WTC11 (cell line): ENCODE data around the gene HENMT1. TPM values are rescaled to one million over a fixed set of nuclear protein-coding genes. Genes with fewer than 3 reads are reported as not detected.

Experiments
- ATAC-seq: fragments of 200-7000 bp; cut with Tn5 transposase; 2 replicates; pipeline ENCODE4 v1.10.0; 2021; ENCODE audit warnings: mild to moderate bottlenecking, moderate library complexity
- CTCF ChIA-PET: fragments of 300-600 bp; sonication (Branson Sonifier 250); formaldehyde crosslinking; loops from one replicate; lab custom pipeline; 2021; ENCODE audit warnings: antibody characterized with exemption; lab: Charles Lee
- POLR2A ChIA-PET: fragments of 350-600 bp; sonication (Branson Sonifier 250); formaldehyde crosslinking; loops from one replicate; lab custom pipeline; 2021; ENCODE audit warnings: antibody characterized with exemption; lab: Charles Lee
- DNase-seq: peaks from one replicate; pipeline ENCODE4 v3.0.0; 2021; ENCODE audit warnings: low spot score
- H3K27ac Mint-ChIP-seq: 2 replicates; pipeline ENCODE4 v1.8.0; 2021; ENCODE audit warnings: mixed read lengths
- H3K27me3 Mint-ChIP-seq: 2 replicates; pipeline ENCODE4 v1.8.0; 2021; ENCODE audit warnings: low read depth, mild to moderate bottlenecking, moderate library complexity, mixed read lengths
- H3K36me3 Mint-ChIP-seq: 2 replicates; pipeline ENCODE4 v1.8.0; 2021; ENCODE audit warnings: mixed read lengths
- H3K4me1 Mint-ChIP-seq: 2 replicates; pipeline ENCODE4 v1.8.0; 2022; ENCODE audit warnings: mixed read lengths
- H3K4me3 Mint-ChIP-seq: 2 replicates; pipeline ENCODE4 v1.8.0; 2021; ENCODE audit warnings: mild to moderate bottlenecking, moderate library complexity, mixed read lengths
- H3K9me3 Mint-ChIP-seq: 2 replicates; pipeline ENCODE4 v1.8.0; 2021; ENCODE audit warnings: mixed read lengths
- ATF1 ChIP-seq: sonication (generic); formaldehyde crosslinking; IDR thresholded peaks from 2 replicates; pipeline ENCODE4 v1.8.1; 2023; ENCODE audit warnings: mild to moderate bottlenecking, moderate library complexity, missing genetic modification reagents
- CBFB ChIP-seq: sonication (generic); formaldehyde crosslinking; IDR thresholded peaks from 2 replicates; pipeline ENCODE4 v1.8.1; 2022; ENCODE audit warnings: mild to moderate bottlenecking, low read depth, missing genetic modification reagents
- EMX1 ChIP-seq: fragments of 250-450 bp; sonication (Bioruptor Pico); IDR thresholded peaks from 2 replicates; pipeline ENCODE4 v1.8.0; 2021; ENCODE audit warnings: mild to moderate bottlenecking
- GABPB1 ChIP-seq: sonication (generic); formaldehyde crosslinking; IDR thresholded peaks from 2 replicates; pipeline ENCODE4 v1.8.1; 2023; ENCODE audit warnings: mild to moderate bottlenecking, missing genetic modification reagents
- KAT7 ChIP-seq: sonication (generic); formaldehyde crosslinking; IDR thresholded peaks from 2 replicates; pipeline ENCODE4 v1.8.1; 2023; ENCODE audit warnings: missing genetic modification reagents, mild to moderate bottlenecking, borderline replicate concordance
- MXD4 ChIP-seq: fragments of 250-450 bp; sonication (Bioruptor Pico); IDR thresholded peaks from 2 replicates; pipeline ENCODE4 v1.8.0; 2021; ENCODE audit warnings: mild to moderate bottlenecking, moderate library complexity, borderline replicate concordance
- NFYB ChIP-seq: sonication (generic); formaldehyde crosslinking; conservative IDR thresholded peaks from 2 replicates; pipeline ENCODE4 v1.8.0; 2022; ENCODE audit warnings: low read depth, missing genetic modification reagents
- ZBTB21 ChIP-seq: sonication (generic); formaldehyde crosslinking; IDR thresholded peaks from 2 replicates; pipeline ENCODE4 v1.8.1; 2023; ENCODE audit warnings: mild to moderate bottlenecking, missing genetic modification reagents, borderline replicate concordance
- ZNF219 ChIP-seq: sonication (generic); formaldehyde crosslinking; IDR thresholded peaks from 2 replicates; pipeline ENCODE4 v1.8.0; 2023; ENCODE audit warnings: missing genetic modification reagents, mild to moderate bottlenecking, borderline replicate concordance
- ZNF423 ChIP-seq: fragments of 250-450 bp; sonication (Bioruptor Pico); IDR thresholded peaks from 2 replicates; pipeline ENCODE4 v2.1.2; 2022; ENCODE audit warnings: mild to moderate bottlenecking, moderate library complexity
- total RNA-seq: library from RNA; stranded (reverse); gene quantifications from 3 replicates; pipeline ENCODE4 v1.2.3, GENCODE V29; 2021
- TF ChIP-seq, protein P1 (sequence below): fragments of 250-450 bp; sonication (Bioruptor Pico); IDR thresholded peaks from 2 replicates; pipeline ENCODE4 v1.9.0; 2021; ENCODE audit warnings: mild to moderate bottlenecking
- TF ChIP-seq, protein P2 (sequence below): sonication (generic); formaldehyde crosslinking; IDR thresholded peaks from 2 replicates; pipeline ENCODE4 v1.8.0; 2022; ENCODE audit warnings: mild to moderate bottlenecking, missing genetic modification reagents
- TF ChIP-seq, protein P3 (sequence below): sonication (generic); formaldehyde crosslinking; IDR thresholded peaks from 2 replicates; pipeline ENCODE4 v1.8.0; 2022; ENCODE audit warnings: mild to moderate bottlenecking, missing genetic modification reagents
- TF ChIP-seq, protein P4 (sequence below): fragments of 250-450 bp; sonication (Bioruptor Pico); IDR thresholded peaks from 2 replicates; pipeline ENCODE4 v2.1.2; 2022; ENCODE audit warnings: mild to moderate bottlenecking, moderate library complexity
- TF ChIP-seq, protein P5 (sequence below): sonication (generic); formaldehyde crosslinking; IDR thresholded peaks from 2 replicates; pipeline ENCODE4 v1.8.1; 2023; ENCODE audit warnings: mild to moderate bottlenecking, missing genetic modification reagents, moderate library complexity
- TF ChIP-seq, protein P6 (sequence below): sonication (generic); formaldehyde crosslinking; IDR thresholded peaks from 2 replicates; pipeline ENCODE4 v1.8.1; 2023; ENCODE audit warnings: mild to moderate bottlenecking, moderate library complexity, missing genetic modification reagents
- TF ChIP-seq, protein P7 (sequence below): sonication (generic); formaldehyde crosslinking; IDR thresholded peaks from 2 replicates; pipeline ENCODE4 v1.8.1; 2022; ENCODE audit warnings: missing genetic modification reagents, borderline replicate concordance
- TF ChIP-seq, protein P8 (sequence below): sonication (generic); formaldehyde crosslinking; IDR thresholded peaks from 2 replicates; pipeline ENCODE4 v1.8.1; 2023; ENCODE audit warnings: mild to moderate bottlenecking, missing genetic modification reagents

HENMT1 gene
- total RNA-seq, 1 experiment from 2014 or later: 4.7 TPM

DNA sequence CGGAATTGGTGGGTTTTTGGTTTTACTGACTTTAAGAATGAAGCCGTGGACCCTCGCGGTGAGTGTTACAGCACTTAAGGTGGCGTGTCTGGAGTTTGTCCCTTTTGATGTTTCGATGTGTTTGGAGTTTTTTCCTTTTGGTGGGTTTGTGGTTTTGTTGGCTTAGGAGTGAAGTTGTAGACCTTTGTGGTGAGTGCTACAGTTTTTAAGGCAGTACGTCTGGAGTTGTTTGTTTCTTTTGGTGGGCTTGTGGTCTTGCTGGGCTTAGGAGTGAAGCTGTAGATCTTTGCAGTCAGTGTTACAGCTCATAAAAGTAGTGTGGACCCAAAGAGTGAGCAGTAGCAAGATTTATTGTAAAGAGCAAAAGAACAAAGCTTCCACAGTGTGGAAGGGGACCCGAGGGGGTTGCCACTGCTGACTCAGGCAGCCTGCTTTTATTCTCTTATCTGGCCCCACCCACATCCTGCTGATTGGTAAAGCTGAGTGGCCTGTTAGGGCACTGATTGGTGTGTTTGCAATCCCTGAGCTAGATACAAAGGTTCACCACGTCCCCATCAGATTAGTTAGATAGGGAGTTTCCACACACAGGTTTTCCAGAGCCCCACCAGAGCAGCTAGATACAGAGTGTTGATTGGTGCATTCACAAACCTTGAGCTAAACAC, 20.9 kb downstream of the HENMT1 start:
- peaks cover 27% of the 10 kb centered on the region for H3K36me3 Mint-ChIP-seq
- no peaks in the 10 kb centered on the region for H3K4me1 Mint-ChIP-seq
- POLR2A ChIA-PET: no interaction called here
- CTCF ChIA-PET: no interaction called here
- H3K27ac Mint-ChIP-seq: peak overlapping the region; percentile 59
- TF ChIP-seq, protein P1, sequence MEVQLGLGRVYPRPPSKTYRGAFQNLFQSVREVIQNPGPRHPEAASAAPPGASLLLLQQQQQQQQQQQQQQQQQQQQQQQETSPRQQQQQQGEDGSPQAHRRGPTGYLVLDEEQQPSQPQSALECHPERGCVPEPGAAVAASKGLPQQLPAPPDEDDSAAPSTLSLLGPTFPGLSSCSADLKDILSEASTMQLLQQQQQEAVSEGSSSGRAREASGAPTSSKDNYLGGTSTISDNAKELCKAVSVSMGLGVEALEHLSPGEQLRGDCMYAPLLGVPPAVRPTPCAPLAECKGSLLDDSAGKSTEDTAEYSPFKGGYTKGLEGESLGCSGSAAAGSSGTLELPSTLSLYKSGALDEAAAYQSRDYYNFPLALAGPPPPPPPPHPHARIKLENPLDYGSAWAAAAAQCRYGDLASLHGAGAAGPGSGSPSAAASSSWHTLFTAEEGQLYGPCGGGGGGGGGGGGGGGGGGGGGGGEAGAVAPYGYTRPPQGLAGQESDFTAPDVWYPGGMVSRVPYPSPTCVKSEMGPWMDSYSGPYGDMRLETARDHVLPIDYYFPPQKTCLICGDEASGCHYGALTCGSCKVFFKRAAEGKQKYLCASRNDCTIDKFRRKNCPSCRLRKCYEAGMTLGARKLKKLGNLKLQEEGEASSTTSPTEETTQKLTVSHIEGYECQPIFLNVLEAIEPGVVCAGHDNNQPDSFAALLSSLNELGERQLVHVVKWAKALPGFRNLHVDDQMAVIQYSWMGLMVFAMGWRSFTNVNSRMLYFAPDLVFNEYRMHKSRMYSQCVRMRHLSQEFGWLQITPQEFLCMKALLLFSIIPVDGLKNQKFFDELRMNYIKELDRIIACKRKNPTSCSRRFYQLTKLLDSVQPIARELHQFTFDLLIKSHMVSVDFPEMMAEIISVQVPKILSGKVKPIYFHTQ (CRISPR knock-in tag): no peak
- TF ChIP-seq NFYB (CRISPR knock-in tag): 0 out of 2 replicates have a peak, but pooled peaks have one; percentile 22
- TF ChIP-seq, protein P2, sequence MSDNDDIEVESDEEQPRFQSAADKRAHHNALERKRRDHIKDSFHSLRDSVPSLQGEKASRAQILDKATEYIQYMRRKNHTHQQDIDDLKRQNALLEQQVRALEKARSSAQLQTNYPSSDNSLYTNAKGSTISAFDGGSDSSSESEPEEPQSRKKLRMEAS (CRISPR knock-in tag): no peak
- TF ChIP-seq, protein P3, sequence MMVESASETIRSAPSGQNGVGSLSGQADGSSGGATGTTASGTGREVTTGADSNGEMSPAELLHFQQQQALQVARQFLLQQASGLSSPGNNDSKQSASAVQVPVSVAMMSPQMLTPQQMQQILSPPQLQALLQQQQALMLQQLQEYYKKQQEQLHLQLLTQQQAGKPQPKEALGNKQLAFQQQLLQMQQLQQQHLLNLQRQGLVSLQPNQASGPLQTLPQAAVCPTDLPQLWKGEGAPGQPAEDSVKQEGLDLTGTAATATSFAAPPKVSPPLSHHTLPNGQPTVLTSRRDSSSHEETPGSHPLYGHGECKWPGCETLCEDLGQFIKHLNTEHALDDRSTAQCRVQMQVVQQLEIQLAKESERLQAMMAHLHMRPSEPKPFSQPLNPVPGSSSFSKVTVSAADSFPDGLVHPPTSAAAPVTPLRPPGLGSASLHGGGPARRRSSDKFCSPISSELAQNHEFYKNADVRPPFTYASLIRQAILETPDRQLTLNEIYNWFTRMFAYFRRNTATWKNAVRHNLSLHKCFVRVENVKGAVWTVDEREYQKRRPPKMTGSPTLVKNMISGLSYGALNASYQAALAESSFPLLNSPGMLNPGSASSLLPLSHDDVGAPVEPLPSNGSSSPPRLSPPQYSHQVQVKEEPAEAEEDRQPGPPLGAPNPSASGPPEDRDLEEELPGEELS (CRISPR knock-in tag): no peak
- TF ChIP-seq GABPB1 (CRISPR knock-in tag): no peak
- H3K27me3 Mint-ChIP-seq: no peaks in the 10 kb centered on the region
- DNase-seq: no peak
- H3K9me3 Mint-ChIP-seq: peaks cover 10% of the 10 kb centered on the region
- no peak overlapping the region for H3K4me3 Mint-ChIP-seq
- ATAC-seq: no peak

DNA sequence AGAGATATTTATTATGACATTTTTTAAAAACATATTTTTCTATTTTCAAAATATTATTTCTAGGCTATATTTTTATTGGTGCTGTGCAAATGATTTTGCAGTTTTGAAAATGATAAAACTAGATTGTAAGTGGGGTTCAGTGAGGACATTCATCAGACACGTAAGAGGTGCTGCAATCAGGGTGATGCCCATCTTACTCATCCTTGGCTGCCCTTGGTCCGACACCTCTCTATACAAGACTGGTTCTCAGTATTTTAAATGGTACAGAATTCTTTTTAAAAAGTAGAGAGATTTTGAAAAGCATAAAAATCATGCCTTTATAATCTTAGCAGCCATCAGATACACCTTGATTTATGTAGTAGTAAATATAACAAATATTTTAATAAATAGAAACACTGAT, 24.0 kb downstream of the HENMT1 start:
- ChIA-PET POLR2A (no interaction called here), CTCF (interaction anchor here (1.3 kb wide), 1 partner anchor 41 kb away, joined by 4 read pairs; no protein-coding TSS in a partner anchor)
- Mint-ChIP-seq H3K9me3 (peaks cover 10% of the 10 kb centered on the region), H3K4me3 (no peak overlapping the region), H3K27me3 (no peaks in the 10 kb centered on the region), H3K36me3 (peaks cover 37% of the 10 kb centered on the region), H3K27ac (no peak overlapping the region), H3K4me1 (no peaks in the 10 kb centered on the region)
- DNase-seq: no peak
- no peak for ATAC-seq
- TF ChIP-seq KAT7: no peak
- TF ChIP-seq, protein P4, sequence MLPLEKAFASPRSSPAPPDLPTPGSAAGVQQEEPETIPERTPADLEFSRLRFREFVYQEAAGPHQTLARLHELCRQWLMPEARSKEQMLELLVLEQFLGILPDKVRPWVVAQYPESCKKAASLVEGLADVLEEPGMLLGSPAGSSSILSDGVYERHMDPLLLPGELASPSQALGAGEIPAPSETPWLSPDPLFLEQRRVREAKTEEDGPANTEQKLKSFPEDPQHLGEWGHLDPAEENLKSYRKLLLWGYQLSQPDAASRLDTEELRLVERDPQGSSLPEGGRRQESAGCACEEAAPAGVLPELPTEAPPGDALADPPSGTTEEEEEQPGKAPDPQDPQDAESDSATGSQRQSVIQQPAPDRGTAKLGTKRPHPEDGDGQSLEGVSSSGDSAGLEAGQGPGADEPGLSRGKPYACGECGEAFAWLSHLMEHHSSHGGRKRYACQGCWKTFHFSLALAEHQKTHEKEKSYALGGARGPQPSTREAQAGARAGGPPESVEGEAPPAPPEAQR: no peak
- TF ChIP-seq, protein P5, sequence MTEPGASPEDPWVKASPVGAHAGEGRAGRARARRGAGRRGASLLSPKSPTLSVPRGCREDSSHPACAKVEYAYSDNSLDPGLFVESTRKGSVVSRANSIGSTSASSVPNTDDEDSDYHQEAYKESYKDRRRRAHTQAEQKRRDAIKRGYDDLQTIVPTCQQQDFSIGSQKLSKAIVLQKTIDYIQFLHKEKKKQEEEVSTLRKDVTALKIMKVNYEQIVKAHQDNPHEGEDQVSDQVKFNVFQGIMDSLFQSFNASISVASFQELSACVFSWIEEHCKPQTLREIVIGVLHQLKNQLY (CRISPR knock-in tag): no peak
- TF ChIP-seq, protein P6, sequence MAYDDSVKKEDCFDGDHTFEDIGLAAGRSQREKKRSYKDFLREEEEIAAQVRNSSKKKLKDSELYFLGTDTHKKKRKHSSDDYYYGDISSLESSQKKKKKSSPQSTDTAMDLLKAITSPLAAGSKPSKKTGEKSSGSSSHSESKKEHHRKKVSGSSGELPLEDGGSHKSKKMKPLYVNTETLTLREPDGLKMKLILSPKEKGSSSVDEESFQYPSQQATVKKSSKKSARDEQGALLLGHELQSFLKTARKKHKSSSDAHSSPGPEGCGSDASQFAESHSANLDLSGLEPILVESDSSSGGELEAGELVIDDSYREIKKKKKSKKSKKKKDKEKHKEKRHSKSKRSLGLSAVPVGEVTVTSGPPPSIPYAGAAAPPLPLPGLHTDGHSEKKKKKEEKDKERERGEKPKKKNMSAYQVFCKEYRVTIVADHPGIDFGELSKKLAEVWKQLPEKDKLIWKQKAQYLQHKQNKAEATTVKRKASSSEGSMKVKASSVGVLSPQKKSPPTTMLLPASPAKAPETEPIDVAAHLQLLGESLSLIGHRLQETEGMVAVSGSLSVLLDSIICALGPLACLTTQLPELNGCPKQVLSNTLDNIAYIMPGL (CRISPR knock-in tag): no peak
- no peak for TF ChIP-seq EMX1 (CRISPR knock-in tag)
- TF ChIP-seq, protein P7, sequence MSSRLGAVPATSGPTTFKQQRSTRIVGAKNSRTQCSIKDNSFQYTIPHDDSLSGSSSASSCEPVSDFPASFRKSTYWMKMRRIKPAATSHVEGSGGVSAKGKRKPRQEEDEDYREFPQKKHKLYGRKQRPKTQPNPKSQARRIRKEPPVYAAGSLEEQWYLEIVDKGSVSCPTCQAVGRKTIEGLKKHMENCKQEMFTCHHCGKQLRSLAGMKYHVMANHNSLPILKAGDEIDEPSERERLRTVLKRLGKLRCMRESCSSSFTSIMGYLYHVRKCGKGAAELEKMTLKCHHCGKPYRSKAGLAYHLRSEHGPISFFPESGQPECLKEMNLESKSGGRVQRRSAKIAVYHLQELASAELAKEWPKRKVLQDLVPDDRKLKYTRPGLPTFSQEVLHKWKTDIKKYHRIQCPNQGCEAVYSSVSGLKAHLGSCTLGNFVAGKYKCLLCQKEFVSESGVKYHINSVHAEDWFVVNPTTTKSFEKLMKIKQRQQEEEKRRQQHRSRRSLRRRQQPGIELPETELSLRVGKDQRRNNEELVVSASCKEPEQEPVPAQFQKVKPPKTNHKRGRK (CRISPR knock-in tag): no peak
- no peak for TF ChIP-seq ZNF423 (CRISPR knock-in tag)
- no peak for TF ChIP-seq ZNF219 (CRISPR knock-in tag)
- TF ChIP-seq CBFB: no peak
- TF ChIP-seq ZBTB21 (CRISPR knock-in tag): no peak
- TF ChIP-seq, protein P8, sequence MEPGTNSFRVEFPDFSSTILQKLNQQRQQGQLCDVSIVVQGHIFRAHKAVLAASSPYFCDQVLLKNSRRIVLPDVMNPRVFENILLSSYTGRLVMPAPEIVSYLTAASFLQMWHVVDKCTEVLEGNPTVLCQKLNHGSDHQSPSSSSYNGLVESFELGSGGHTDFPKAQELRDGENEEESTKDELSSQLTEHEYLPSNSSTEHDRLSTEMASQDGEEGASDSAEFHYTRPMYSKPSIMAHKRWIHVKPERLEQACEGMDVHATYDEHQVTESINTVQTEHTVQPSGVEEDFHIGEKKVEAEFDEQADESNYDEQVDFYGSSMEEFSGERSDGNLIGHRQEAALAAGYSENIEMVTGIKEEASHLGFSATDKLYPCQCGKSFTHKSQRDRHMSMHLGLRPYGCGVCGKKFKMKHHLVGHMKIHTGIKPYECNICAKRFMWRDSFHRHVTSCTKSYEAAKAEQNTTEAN: no peak
- TF ChIP-seq MXD4 (CRISPR knock-in tag): no peak
- no peak for TF ChIP-seq ATF1 (CRISPR knock-in tag)
